ENCODE data around the gene COIL.

- TF ChIP-seq CTCF (IDR thresholded peaks at IDR 0.05 in 4 of 5, conservative IDR thresholded peaks at IDR 0.05 in 1 of 5) (no peak), POLR2A (IDR thresholded peaks at IDR 0.05) (no peak)
Measured at GRCh38 chr17:56956992-56957391, 3.9 kb downstream of the COIL start.

Data from gastrocnemius medialis (tissue), 4 donors.